NCI-H2227 (cell line): ENCODE measurements around the gene SH3RF3.

Source experiments
- DNase-seq: peaks from one replicate; lab custom pipeline; 2025; ENCODE audit not compliant: unreplicated experiment; lab: John Stamatoyannopoulos, UW

The SH3RF3 gene

GRCh38 chr2:109199790-109200189 lies 70.8 kb downstream of the SH3RF3 start:
- no peak for DNase-seq

DNA sequence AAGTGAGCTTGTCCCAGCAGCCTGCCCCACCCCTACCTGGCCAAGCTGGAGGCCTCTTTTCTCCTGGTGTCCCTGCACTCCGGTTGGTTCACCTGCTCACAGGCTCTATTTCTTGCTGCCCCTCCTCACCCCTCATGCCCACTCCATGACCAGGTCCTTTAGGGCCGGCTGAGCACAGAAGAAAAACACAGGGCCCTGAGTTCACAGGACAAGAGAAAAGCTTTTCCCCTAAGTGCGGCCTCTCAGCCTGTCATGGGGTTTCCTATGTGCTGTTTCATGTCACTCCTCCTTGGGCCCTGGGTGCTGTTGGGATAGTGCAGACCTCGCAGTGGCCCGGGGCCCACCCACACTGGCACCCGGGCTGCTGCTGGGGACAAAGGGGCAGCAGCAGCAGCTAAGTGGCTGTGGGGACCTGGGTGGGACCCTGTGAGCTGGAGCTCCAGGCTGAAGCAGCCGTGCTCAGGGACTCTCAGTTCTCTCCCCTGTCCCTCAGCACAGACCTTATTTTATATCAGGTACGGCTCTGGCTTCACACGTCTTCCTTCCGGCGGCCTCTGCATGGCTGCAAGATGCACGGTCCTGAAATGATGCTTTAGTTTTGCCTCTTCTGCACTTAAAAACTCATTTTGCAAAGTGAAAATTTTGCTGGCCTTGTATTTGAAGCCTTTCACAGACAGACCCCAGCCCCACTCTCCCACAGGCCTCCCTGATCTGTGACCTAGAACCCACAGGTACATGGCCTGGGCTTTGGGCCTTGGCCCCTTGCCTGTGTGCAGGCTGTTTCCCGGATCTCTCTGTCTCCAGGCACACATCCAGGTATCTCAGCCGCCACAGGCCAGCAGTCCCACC lies 71.8 kb downstream of the SH3RF3 start:
- DNase-seq = no peak

DNA sequence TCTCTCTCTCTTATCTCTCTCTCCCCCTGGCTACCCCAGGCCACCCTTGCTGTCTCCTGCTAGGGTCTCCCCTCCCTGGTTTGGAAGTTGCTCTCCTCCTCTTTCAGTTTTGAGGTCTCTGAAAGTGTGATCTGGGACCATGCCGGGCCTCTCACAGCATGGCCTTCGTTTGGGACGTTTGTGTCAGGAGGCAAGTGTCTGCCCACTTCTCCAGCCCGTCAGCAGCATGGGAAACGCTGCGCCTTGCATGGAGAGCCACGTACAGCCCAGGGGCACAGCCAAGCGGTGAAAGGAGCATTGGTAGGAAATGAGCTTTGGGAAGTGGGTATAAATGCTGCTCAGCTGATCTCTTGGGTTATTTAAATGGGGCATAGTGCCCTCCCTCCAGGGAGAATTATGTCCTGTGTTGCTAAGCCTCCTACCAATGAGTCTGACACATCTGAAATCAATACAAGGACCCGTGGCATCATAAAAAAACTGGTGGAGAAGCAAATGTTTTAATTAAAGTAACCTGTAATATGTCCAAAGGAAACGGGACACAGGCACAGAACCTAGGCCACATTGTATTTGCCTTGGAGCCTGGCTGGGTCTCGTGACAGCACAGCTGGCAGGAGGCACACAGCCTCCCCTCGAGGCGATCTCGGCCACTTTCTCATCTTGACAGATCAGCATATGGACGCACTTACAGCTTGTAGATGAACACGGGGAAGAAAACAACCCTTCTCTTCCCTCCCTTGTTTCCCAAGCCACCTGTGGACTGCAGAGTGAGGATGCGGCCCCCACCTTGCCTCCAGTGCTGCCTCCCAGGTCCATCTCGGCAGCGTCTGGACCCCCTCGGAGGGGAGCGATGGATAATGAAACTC lies 72.7 kb downstream of the SH3RF3 start:
- DNase-seq = no peak

DNA sequence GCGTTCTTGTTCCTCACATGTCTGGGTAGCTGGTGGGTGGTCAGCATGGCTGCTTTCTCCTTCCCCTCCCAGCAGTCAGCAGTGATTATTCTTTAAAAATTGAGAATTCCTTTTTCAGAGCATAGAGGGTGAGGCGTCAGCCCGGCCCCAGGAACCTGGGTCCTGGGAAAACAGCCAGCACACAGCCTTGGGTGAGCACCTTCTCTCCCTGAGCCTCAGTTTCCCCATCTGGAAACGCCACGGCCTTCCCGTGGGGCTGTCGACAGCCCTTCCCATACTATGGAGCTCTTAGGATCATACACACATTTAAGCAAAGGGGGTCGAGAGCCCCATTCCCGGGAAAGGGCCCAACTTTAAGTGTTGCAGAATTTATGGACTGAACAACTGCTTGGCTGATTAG lies 73.5 kb downstream of the SH3RF3 start:
- DNase-seq = no peak

- DNase-seq = no peak
Measured at GRCh38 chr2:109203246-109204011, 74.4 kb downstream of the SH3RF3 start.

DNA sequence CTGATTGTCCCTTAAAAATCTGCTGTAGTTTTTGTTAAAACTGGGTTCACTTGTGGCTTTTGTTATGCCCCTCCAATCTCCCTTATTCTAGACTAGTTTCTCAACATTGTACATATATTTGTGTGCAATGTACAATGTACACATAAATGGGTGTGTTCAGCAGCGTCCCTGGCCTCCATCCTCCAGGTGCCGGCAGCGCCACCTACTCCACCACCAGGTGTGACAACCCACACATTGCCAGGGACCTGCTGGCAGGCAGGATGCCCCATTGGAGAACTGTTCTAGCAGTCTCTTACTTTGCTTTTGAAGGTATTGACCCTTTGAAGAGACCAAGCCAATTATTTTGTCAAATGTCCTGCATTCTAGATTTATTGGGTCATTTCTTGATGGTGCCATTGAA lies 75.4 kb downstream of the SH3RF3 start:
- DNase-seq = no peak

- DNase-seq = no peak
Measured at GRCh38 chr2:109205447-109205846, 76.4 kb downstream of the SH3RF3 start.

DNA sequence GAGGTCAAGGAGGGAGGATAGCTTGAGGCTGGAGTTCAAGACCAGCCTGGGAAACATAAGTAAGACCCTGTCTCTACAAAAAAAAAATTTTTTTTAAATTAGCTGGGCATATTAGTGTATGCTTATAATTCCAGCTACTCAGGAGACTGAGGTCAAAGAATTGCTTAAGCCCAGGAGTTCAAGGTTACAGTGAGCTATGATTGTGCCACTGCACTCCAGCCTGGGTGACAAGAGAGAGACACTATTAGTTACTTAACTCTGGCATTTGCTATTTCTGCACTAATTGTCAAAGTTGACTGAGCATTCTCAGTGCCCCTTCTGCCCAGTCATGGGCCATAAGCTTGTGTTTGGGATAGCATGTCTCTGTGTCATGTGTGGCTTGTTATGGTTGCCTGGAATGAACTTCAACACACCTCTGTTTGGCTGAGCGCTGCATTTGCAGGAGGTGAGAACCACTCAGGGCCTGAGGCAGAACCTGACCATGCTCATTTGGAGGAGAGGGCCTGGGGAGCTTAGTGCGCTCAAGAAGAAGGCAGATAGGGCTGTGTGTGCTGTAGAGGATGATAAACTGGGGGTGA lies 77.7 kb downstream of the SH3RF3 start:
- no peak for DNase-seq

DNA sequence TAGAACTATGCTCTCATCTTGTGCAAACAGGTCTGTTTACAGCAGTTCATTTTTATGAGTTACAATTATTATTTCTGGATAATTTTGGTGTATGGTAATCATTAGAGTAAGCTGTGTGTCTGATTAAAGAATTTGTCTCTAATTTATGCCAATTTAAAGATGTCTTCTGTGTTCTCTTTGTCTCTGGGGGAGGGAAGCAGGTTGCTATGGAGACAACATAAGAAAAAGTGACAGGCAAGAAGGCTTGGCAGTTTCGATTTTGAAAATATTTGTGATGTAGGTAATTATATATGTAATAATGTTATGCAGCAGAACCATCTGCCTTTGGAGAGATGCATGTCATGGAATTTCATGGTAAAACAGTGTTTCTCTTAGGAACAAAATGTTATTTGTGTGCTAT lies 78.2 kb downstream of the SH3RF3 start:
- no peak for DNase-seq

DNA sequence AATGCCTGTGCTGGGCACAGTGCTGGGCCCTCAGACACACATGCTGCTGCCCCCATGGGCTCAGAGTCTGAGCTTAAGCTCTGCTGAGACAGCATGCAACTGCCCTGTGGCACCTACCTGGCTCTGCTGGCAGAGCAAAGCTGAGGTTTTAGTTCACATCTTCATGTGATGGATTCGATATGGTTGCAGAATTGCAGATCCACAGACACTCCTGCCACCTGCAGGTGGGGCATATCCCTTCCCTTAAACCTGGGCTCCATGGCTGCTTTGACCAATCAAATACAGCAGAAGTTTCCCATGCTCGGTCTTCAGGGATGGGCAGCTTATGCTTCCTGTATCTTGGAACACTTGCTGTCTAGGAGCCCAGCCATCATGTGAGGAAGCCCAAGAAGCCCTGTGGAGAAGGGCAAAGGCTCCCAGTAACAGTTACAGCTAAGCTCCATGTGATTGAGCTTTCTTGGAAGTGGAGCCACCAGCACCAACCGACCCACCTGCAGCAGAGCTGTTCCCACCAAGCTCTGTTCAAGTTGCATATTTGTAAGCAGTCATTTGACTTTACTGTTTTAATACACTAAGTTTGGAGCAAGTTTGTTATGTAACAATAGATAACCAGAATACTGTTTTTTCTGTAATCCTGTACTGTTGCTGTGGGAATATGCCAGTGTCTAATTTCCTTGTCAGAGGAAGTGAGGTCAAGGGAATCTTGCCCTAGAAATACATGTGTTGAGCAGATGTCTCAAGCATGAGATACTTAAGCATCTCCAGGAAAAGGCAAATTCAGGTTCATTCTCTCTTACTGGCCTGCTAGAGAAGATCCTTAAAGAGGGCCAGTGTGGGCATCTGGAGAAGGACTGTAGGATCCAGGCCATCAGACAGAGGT lies 79.3 kb downstream of the SH3RF3 start:
- no peak for DNase-seq

GRCh38 chr2:109208951-109209335 lies 79.9 kb downstream of the SH3RF3 start:
- no peak for DNase-seq

DNA sequence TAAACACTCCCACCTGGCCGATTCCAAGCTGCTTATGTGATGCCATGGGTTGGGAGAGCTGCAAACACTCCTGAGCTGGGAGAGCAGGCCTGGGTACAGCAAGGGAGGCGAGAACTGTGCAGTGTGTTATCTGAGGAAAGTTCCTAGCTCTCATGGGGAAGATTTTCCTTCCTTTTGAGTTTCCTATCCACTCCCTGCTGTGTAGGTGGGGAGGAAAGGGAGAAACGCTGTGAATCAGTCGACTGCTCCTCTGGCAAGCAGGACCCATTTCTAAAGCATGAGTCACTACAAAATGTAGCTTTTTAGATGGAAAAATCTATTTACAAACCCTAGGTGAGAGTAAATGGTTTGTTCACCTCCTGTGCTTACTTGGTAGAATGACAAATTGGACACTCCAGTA lies 80.4 kb downstream of the SH3RF3 start:
- DNase-seq = no peak

- DNase-seq = no peak
Measured at GRCh38 chr2:109209941-109210340, 80.9 kb downstream of the SH3RF3 start.

DNA sequence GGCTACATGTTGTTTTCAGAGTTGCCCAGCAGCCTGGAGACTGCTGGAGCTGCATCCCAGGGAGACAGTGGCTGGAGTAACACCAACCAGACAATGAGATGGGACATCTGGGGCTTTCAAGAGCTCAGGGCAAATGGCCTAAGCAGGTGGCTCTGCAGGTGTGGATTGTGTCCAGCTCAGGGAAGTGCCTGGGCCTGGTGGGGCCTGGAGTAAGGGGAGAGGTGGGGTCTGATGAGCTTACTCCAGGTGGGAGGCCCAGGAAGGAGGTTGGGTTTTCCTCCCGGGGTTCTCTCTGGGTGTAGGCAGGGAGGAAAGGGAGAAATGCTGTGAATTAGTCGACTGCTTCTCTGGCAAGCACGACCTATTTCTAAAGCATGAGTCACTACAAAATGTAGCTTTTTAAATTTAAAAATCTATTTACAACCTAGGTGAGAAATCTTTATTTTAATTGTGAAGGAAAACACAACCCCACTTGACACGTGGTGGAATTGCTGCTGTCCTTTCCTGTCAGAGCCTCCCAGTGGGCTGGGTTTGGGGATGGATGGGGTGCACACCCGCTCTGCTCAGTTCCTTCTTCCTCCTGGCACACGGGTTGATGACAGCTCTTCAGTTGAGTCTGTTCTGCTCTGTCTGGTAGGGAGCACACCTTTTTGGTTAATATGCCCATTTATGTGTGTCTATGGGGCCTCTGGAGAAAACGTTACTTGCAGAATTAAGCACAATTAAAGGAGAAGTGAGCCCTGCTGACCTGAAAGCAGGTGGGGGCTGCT lies 81.6 kb downstream of the SH3RF3 start:
- no peak for DNase-seq

DNA sequence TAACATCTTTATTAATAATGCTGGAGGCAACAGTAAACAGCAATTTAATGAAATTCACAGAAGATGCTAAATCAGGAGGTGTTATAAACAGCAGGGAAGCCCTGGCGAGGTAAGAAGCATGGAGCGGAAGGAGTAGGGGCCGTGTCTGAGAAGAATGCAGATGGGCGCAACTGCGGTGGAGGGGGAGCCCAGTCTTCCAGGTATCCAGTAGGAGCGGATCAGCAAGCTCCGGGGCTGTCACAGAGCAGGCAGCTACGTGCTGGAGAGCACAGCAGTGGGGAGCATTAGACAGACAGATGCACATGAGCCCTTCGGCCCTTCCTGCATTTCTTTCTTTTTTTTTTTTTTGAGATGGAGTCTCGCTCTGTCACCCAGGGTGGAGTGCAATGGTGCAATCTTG lies 82.3 kb downstream of the SH3RF3 start:
- DNase-seq = no peak

DNA sequence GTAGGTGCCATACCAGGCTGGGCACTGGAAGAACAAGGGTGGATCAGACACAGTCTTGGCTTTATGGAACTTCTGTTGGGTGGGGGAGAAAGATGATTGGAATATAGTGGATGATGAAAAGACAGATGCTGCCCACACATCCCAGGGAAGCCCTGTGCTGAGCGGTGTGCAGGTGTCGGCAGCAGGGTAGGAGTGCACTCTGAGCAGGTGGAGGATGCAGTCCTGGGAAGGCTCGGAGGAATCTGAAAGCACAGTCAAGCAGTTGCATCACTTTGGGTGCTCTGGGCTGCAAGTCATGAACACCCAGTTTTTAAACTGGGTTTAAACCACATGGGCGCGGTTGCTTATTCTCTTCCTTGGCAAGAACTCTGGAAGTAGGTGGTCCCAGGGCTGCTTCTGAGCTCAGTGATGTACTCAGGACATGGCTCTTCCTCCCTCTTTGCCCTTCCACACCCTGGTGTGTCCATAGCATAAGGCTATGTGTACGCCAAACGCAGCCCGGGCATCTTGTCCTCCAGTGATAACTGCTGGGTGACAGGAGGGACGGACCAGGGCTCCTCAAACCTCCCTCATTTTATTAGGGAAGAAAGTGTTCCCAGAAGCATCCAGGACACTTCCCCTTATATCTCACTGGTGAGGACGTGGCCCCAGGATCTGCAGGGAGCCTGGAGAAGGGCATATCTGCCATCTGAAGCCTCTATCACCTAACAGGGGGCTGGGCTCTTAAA lies 84.0 kb downstream of the SH3RF3 start:
- no peak for DNase-seq

GRCh38 chr2:109213646-109214433 lies 84.8 kb downstream of the SH3RF3 start:
- DNase-seq = no peak
